PFSK-1 (cell line): ENCODE measurements around the gene FAM228A.

Experiments
- FOXP2 ChIP-seq: optimal IDR thresholded peaks from 2 replicates; pipeline ENCODE3; 2011; ENCODE audit warnings: borderline replicate concordance, control low read depth, inconsistent platforms; ENCODE audit not compliant: insufficient read depth; ENCODE audit errors: extremely low read length, extremely low read depth
- POLR2AphosphoS5 ChIP-seq: IDR thresholded peaks from 2 replicates; pipeline ENCODE4 v1.6.1; 2012; ENCODE audit warnings: low read depth, mild to moderate bottlenecking, control low read depth, low read length, moderate library complexity
- SIN3A ChIP-seq: IDR thresholded peaks from 2 replicates; pipeline ENCODE4 v1.6.1; 2012; ENCODE audit warnings: mild to moderate bottlenecking, low read length, moderate library complexity, borderline replicate concordance; ENCODE audit not compliant: insufficient read depth
- TAF1 ChIP-seq: IDR thresholded peaks from 2 replicates; pipeline ENCODE4 v1.6.1; 2012; ENCODE audit warnings: low read length, control low read depth, borderline replicate concordance; ENCODE audit not compliant: insufficient read depth
- TF ChIP-seq, protein P1 (sequence below), 2 experiments: IDR thresholded peaks; 2 replicates each; pipeline versions ENCODE4 v1.6.1 to v1.8.0; 2011 to 2012; ENCODE audit warnings: low read depth in 2 of 2, low read length in 2 of 2, control low read depth in 1 of 2, inconsistent platforms in 1 of 2, mild to moderate bottlenecking in 1 of 2, moderate library complexity in 1 of 2; ENCODE audit not compliant: insufficient read depth in 1 of 2

Gene FAM228A

GRCh38 chr2:24199968-24200590 is 25.2 kb downstream of the FAM228A start:
- TF ChIP-seq SIN3A (no peak), POLR2AphosphoS5 (no peak), TAF1 (no peak), FOXP2 (no peak)
- TF ChIP-seq, protein P1, sequence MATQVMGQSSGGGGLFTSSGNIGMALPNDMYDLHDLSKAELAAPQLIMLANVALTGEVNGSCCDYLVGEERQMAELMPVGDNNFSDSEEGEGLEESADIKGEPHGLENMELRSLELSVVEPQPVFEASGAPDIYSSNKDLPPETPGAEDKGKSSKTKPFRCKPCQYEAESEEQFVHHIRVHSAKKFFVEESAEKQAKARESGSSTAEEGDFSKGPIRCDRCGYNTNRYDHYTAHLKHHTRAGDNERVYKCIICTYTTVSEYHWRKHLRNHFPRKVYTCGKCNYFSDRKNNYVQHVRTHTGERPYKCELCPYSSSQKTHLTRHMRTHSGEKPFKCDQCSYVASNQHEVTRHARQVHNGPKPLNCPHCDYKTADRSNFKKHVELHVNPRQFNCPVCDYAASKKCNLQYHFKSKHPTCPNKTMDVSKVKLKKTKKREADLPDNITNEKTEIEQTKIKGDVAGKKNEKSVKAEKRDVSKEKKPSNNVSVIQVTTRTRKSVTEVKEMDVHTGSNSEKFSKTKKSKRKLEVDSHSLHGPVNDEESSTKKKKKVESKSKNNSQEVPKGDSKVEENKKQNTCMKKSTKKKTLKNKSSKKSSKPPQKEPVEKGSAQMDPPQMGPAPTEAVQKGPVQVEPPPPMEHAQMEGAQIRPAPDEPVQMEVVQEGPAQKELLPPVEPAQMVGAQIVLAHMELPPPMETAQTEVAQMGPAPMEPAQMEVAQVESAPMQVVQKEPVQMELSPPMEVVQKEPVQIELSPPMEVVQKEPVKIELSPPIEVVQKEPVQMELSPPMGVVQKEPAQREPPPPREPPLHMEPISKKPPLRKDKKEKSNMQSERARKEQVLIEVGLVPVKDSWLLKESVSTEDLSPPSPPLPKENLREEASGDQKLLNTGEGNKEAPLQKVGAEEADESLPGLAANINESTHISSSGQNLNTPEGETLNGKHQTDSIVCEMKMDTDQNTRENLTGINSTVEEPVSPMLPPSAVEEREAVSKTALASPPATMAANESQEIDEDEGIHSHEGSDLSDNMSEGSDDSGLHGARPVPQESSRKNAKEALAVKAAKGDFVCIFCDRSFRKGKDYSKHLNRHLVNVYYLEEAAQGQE (IDR thresholded peaks at IDR 0.05; ENCODE audit: insufficient read depth in 1 of 2, low read depth in 2 of 2, low read length in 2 of 2) = no peak

DNA sequence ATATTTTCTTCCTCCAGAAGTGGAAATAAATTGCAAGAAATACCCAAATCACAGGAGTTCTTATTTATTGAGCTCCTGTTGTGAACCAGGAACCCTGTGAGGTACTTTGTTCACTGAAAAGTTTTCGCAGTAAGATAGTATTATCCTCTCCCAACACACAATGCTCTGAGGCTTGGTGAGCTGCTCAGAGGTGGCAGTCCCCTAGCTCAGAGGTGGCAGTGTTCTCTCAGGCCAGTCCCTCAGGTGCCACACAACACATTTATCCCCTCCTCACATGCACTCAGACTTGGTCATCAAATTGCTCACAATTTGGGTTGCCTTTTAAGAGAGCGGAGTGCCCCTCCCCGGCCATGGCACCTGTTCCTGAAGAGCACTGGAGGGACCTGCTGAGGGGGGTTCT is 25.9 kb downstream of the FAM228A start:
- TF ChIP-seq, protein P1 (IDR thresholded peaks at IDR 0.05; ENCODE audit: insufficient read depth in 1 of 2, low read depth in 2 of 2, low read length in 2 of 2) = no peak
- TF ChIP-seq TAF1 (no peak), FOXP2 (no peak), POLR2AphosphoS5 (no peak), SIN3A (no peak)

- TF ChIP-seq SIN3A (no peak), POLR2AphosphoS5 (no peak), TAF1 (no peak), FOXP2 (no peak)
- TF ChIP-seq, protein P1 (IDR thresholded peaks at IDR 0.05; ENCODE audit: insufficient read depth in 1 of 2, low read depth in 2 of 2, low read length in 2 of 2) = no peak
These were observed 28.4 kb downstream of the FAM228A start for GRCh38 chr2:24203029-24203786.

- no peak for TF ChIP-seq FOXP2
These were observed 28.9 kb downstream of the FAM228A start for GRCh38 chr2:24203787-24204150.

DNA sequence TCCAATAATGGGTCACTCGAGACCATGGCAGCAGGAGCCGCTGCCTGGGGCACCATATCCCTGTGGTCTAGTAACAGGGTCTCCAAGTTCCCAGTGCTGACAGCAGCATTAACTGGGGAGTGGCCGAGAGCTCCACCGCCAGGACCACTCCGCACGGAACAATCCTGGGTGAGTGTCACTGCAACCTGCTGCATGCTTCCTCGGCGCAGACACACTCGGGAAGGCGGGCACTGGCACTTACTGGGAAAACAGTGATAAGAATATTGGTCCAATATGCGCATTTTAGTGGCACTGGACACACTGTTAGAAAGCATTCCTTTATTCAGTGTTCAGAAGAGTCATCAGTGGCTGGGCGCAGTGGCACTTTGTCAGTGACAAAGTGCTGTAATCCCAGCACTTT is 29.7 kb downstream of the FAM228A start:
- no peak for TF ChIP-seq TAF1

DNA sequence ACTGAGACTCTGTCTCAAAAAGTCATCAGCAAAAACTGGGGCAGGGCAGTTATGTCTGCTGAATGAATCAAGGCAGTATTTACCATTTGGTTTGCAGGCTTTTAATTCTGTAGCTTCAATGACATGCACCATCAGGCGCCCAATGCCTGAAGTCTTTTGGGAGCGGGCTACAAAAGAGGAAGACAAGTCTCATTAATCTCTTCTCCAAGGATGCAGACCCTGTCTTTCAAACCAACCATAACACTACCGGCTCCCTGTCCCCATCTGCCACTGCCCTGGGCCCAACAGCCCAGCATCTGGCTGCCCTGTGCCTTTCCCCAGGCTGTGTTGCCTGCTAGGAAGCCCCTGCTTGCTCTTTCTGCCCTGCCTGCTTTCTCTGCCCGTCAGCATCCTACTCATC is 30.3 kb downstream of the FAM228A start:
- TF ChIP-seq, protein P1 (IDR thresholded peaks at IDR 0.05; ENCODE audit: insufficient read depth in 1 of 2, low read depth in 2 of 2, low read length in 2 of 2) = no peak
- no peak for TF ChIP-seq FOXP2
- no peak for TF ChIP-seq SIN3A
- TF ChIP-seq TAF1 = no peak
- TF ChIP-seq POLR2AphosphoS5 = no peak
